ENCODE results near the gene HBP1.
A peak's percentile ranks its signal among the peaks of the same experiment; 100 is the strongest.
"Not testable (repeated sequence)": the region's sequence is repeated elsewhere in the genome, so short reads cannot be mapped to it uniquely, and the experiment has no call there.

Gene HBP1

GRCh38 chr7:107155726-107156125, 13.1 kb upstream of the HBP1 start:
- not testable (repeated sequence) for DNase-seq

- no peak for DNase-seq
Observed at GRCh38 chr7:107157091-107157490, 11.7 kb upstream of the HBP1 start.

DNA sequence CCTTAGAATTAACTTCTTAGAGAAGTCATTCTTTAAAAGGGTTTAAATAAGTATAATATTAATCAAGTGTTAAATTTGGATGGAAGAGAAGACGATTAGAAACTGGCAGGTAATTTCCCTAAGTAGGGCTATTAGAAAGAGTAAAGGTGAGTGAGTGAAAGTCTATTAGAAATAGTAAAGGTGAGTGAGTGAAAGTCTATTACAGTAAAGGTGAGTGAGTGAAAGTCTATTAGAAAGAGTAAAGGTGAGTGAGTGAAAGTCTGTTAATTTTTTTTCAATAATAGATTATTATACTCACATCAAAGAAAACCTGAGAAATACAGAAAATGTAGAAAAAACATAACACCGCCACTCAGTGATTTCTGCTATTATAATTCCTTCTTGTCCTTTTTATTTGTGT, 10.8 kb upstream of the HBP1 start:
- no peak for DNase-seq

GRCh38 chr7:107160389-107160788, 8.4 kb upstream of the HBP1 start:
- DNase-seq = no peak

DNA sequence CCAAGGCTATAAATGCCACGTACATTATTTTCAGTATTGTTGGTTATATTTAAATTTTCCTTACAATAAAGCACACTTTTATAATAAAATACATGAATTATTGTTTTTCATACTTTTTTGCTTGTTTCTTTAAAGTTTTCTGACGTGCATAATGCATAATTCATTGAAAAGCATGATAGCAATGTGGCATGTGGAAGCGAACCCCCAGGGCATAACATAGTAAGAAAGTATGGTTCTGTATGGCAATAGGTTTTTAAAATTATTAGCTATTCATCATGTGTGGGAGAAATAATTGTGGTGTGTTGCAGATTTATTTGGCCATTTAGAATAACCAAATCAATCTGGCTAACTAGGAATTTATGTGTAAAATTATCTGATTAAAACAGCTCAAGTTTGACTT, 7.4 kb upstream of the HBP1 start:
- no peak for DNase-seq

DNA sequence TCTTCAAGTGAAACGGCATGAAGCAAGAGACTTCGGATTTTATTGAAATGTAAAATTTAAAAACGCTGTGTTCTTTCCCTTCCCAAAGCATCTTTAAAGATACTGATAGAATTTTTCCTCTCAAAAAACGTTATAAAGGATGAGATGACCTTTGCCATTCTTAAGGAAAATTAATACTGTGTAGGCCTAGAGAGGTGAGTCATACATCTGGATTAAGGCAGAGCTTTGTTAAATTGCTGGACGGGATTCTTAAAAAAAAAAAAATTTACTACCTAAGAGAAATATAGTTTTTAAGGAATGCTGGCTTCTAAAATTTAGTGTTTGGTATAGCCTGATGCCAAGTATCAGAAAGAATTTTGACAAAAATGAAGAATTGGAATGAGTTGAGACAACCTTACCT, 6.3 kb upstream of the HBP1 start:
- DNase-seq = no peak

- DNase-seq = no peak
Observed at GRCh38 chr7:107164092-107164491, 4.7 kb upstream of the HBP1 start.

- no peak for DNase-seq
Observed at GRCh38 chr7:107165341-107165740, 3.5 kb upstream of the HBP1 start.

DNA sequence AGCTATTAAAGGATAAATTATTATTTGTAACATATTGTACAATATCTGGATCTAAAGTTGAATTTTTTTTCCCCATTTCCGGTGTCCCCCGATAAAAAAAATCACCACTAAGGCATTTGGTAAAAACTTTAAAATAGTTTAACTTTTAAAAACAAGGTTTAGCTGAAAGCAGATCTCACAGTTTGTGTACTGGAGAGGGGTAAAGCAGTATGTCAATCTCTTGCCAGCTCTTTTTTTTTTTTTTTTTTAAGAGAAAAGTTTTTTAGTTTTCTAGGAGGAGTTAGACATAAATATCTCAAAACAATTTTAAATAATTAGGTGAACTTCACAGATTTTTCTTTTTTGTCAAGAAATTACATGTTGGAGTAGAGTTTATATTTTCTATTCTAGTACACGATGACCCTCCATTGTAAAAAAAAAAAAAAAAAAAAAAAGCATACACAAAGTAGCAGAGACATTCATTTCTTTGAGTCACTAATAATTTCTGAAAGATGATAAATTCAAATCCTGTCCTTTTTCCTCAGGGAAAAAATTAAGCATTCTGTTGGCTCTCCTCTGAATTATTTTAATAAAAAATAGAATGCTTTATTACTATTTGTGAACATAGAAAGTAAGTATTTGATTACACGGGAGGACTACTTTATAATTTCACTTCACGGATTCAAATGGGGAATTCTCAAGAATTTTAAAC, 1.9 kb upstream of the HBP1 start:
- DNase-seq = no peak

DNA sequence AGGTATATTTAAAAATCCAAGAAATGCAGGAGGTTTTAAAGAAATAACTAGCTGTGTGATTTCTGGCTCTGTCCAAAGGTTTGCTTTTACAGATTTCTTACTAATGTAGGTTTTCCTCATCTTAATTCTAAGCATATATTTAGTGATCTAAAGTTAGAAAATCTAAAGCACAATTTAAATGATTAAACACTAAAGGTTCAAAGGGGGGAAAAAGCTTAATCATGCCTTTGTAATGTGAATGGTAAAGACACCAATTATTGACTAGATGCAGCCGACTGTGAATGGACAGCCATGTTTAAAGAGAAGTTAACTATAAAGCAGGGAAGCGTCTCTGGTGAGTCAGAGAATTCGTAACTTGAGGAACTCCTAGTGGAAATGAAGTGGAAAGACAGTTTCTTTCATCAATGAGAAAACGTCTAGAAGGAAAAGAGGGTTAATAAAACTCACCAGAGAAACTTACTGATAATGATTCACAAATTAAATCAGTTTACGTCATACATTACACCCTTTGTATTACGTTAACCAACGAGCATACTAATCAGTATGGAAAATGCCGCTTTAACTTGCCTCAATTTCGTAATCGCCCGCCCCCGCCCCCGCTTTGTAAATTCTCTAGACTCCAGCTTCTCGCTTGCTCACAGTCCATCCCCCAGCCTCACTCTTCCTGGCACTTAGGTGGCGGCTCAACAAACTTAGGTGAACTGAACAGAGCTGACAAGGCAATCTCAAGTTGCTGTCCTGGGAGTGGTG, 1.1 kb upstream of the HBP1 start:
- DNase-seq = peak; percentile 25

GRCh38 chr7:107169120-107170050, 582 bp downstream of the HBP1 start:
- DNase-seq = peak; percentile 84

DNA sequence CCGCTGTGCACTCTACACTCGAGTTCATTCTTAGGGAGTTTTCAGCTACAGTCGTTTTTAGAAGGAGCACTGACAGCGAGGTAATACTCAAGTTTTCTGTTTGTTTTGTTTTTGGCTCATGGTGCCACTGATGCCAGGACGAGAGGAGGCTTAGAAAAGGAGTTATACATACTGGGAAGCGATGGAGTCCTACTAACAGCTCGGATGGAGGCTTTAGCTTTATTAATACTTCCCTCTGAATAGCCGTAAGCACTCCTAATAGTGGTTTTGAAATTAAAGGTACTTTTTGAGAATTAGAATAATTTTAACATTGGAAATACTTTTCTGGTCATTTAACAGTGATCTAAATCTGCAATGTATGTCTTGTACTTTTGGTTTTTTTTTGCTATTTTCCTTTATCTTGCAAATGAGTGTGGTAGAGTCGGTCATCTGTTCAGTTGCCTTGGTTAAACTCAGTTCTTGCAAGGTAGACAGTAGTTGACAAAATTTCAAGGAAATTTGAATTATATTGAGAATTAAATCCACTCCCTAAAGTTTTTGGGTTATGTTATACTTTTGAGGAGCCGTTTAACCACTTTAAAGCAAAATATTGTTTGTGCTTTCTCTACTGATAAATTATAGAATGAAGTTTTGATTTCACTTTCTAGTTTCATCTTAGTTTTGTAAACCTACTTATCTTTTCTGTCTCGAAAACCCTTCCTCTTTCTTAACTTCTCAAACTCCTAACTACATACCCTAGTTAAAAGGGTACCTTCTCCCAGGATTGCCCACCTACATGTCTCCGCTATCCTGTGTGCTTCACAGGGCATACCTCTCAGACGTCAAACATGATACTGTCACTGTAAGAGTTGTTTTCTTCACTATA, 1.5 kb downstream of the HBP1 start:
- no peak for DNase-seq

GRCh38 chr7:107171496-107171895, 2.7 kb downstream of the HBP1 start:
- no peak for DNase-seq

GRCh38 chr7:107172276-107173032, 3.7 kb downstream of the HBP1 start:
- DNase-seq = no peak

- no peak for DNase-seq
Observed at GRCh38 chr7:107173191-107173590, 4.4 kb downstream of the HBP1 start.

GRCh38 chr7:107173691-107174406, 5.0 kb downstream of the HBP1 start:
- DNase-seq = no peak

DNA sequence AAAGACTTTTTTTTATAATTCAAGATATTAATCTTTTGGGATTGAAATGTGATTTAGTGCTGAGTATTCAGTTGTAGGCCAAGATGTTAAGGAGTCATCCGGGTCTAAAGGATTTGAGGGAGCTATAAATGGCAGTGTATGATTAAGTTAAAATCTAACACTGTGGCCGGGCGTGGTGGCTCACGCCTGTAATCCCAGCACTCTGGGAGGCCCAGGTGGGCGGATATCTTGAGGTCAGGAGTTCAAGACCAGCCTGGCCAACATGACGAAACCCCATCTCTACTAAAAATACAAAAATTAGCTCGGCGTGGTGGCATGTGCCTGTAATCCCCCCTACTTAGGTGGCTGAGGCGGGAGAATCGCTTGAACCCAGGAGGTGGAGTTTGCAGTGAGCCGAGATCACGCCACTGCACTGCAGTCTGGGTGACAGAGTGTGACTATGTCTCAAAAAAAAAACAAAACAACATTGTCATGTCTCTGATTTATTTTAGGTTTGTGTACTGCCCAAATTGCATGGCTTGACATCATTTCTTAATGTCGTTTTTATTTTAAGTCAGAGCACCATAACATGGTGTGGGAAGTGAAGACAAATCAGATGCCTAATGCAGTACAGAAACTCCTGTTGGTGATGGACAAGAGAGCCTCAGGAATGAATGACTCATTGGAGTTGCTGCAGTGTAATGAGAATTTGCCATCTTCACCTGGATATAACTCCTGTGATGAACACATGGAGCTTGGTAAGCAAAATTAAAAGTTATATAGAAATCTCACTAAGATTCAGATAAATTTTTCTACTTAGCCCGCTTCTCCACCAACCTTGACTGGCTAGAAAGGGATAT, 10.7 kb downstream of the HBP1 start:
- no peak for DNase-seq

- DNase-seq = no peak
Observed at GRCh38 chr7:107180378-107180777, 11.6 kb downstream of the HBP1 start.

DNA sequence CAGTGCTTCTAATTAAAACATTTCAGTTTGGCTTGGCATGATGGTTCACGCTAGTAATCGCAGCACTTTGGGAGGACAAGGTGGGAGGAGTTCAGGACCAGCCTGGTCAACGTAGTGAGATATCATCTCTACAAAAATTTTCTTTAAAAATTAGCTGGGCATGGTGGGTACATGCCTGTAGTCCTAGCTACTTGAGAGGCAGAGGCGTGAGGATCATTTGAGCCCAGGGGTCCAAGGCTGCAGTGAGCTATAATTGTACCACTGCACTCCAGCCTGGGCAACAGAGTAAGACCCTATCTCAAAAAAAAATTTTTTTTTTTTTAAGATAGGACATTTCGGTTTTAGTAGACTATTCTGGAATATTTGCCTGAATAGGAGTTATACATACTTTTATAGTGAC, 12.4 kb downstream of the HBP1 start:
- DNase-seq = no peak

- DNase-seq = no peak
Observed at GRCh38 chr7:107185716-107186115, 16.9 kb downstream of the HBP1 start.

All from GDM1 (cell line).